Thymus (tissue), 11 donors: Measurements from ENCODE around the gene UNC5C. TPM values are rescaled to one million over a fixed set of nuclear protein-coding genes. Genes with fewer than 3 reads are reported as not detected.

Source experiments
- DNase-seq, 9 donors: peaks; one replicate each; pipeline ENCODE4 v3.0.0-alpha.2; 2013; ENCODE audit warnings: low spot score in 9 of 9, low read depth in 6 of 9, missing footprints in 1 of 9
- H3K27ac ChIP-seq, 2 donors: one replicate each; pipeline ENCODE4 v1.5.1; 2013; ENCODE audit warnings: control low read depth in 1 of 2, low read depth in 1 of 2, low read length in 1 of 2, mild to moderate bottlenecking in 1 of 2, moderate library complexity in 1 of 2
- H3K27me3 ChIP-seq, 2 donors: one replicate each; pipeline ENCODE4 v1.5.1; 2013; ENCODE audit warnings: low read length in 1 of 2; ENCODE audit not compliant: control insufficient read depth in 2 of 2, insufficient read depth in 1 of 2
- H3K36me3 ChIP-seq, 2 donors: one replicate each; pipeline ENCODE4 v1.5.1; 2013; ENCODE audit warnings: low read length in 1 of 2, mild to moderate bottlenecking in 1 of 2, moderate library complexity in 1 of 2; ENCODE audit not compliant: control insufficient read depth in 2 of 2, insufficient read depth in 2 of 2
- H3K4me1 ChIP-seq, 2 donors: one replicate each; pipeline ENCODE4 v1.5.1; 2013; ENCODE audit warnings: low read length in 2 of 2; ENCODE audit not compliant: control insufficient read depth in 2 of 2, insufficient read depth in 2 of 2
- H3K4me3 ChIP-seq, 2 donors: one replicate each; pipeline ENCODE4 v1.5.1; 2013; ENCODE audit warnings: low read length in 2 of 2, control low read depth in 1 of 2, mild to moderate bottlenecking in 1 of 2
- H3K9me3 ChIP-seq, 2 donors: one replicate each; pipeline ENCODE4 v1.5.1; 2013; ENCODE audit warnings: low read length in 1 of 2, mild to moderate bottlenecking in 1 of 2; ENCODE audit not compliant: control insufficient read depth in 2 of 2, insufficient read depth in 1 of 2
- WGBS: extraction: QIAGEN DNeasy Blood & Tissue Kit; methylation state at CpG from one replicate; pipeline ENCODE4 v1.1.7; 2013; 5-methylcytosine and 5-hydroxymethylcytosine counted together
- polyA plus RNA-seq: library from polyadenylated mRNA; stranded (reverse); fragments of 200-250 nt; gene quantifications from one replicate; pipeline ENCODE4 v1.2.3, GENCODE V29; 2013
- total RNA-seq: library from RNA; stranded (reverse); fragments of 120-200 nt; gene quantifications from one replicate; pipeline ENCODE4 v1.2.4, GENCODE V29; 2013
- donor health status: healthy.

The UNC5C gene
- total and polyA plus RNA-seq, 2 donors = 0.98 to 1.8 TPM

- whole genome bisulfite sequencing = 95% methylated on average over 8 of the region's 8 CpGs
- H3K27ac ChIP-seq = no peak overlapping the region
- no peaks in the 10 kb centered on the region for H3K27me3 ChIP-seq
- no peaks in the 10 kb centered on the region for H3K36me3 ChIP-seq
- no peak for DNase-seq
- H3K9me3 ChIP-seq = no peaks in the 10 kb centered on the region
- no peaks in the 10 kb centered on the region for H3K4me1 ChIP-seq
- no peak overlapping the region for H3K4me3 ChIP-seq
Observed at GRCh38 chr4:95255396-95256107, 293.2 kb downstream of the UNC5C start.

- H3K27ac ChIP-seq = no peak overlapping the region
- H3K4me1 ChIP-seq = no peaks in the 10 kb centered on the region
- no peaks in the 10 kb centered on the region for H3K27me3 ChIP-seq
- no peaks in the 10 kb centered on the region for H3K36me3 ChIP-seq
- 90% methylated on average over 2 of the region's 2 CpGs for WGBS
- no peak overlapping the region for H3K4me3 ChIP-seq
- H3K9me3 ChIP-seq = no peaks in the 10 kb centered on the region
- no peak for DNase-seq
Observed at GRCh38 chr4:95251568-95251967, 297.2 kb downstream of the UNC5C start.

GRCh38 chr4:95250544-95251137 is 298.1 kb downstream of the UNC5C start:
- Histone ChIP-seq H3K27ac (no peak overlapping the region), H3K9me3 (no peaks in the 10 kb centered on the region), H3K4me1 (no peaks in the 10 kb centered on the region), H3K27me3 (no peaks in the 10 kb centered on the region), H3K4me3 (no peak overlapping the region), H3K36me3 (no peaks in the 10 kb centered on the region)
- DNase-seq = peak in 1 of 9 donors; percentile 2
- WGBS = 95% methylated on average over 7 of the region's 7 CpGs

- no peaks in the 10 kb centered on the region for H3K9me3 ChIP-seq
- no peaks in the 10 kb centered on the region for H3K4me1 ChIP-seq
- no peaks in the 10 kb centered on the region for H3K27me3 ChIP-seq
- no peaks in the 10 kb centered on the region for H3K36me3 ChIP-seq
- no peak for DNase-seq
- WGBS = 96% methylated on average over 3 of the region's 3 CpGs
- H3K4me3 ChIP-seq = no peak overlapping the region
- H3K27ac ChIP-seq = no peak overlapping the region
Observed at GRCh38 chr4:95249426-95250021, 299.2 kb downstream of the UNC5C start.

GRCh38 chr4:95248720-95249425 is 299.9 kb downstream of the UNC5C start:
- no peaks in the 10 kb centered on the region for H3K9me3 ChIP-seq
- H3K27me3 ChIP-seq = no peaks in the 10 kb centered on the region
- no peaks in the 10 kb centered on the region for H3K4me1 ChIP-seq
- no peak for DNase-seq
- H3K27ac ChIP-seq = no peak overlapping the region
- H3K4me3 ChIP-seq = no peak overlapping the region
- no peaks in the 10 kb centered on the region for H3K36me3 ChIP-seq
- 88% methylated on average over 1 of the region's 1 CpG for WGBS

- no peak for DNase-seq
- 99% methylated on average over 1 of the region's 1 CpG for WGBS
Observed at GRCh38 chr4:95243892-95244291, 304.9 kb downstream of the UNC5C start.

GRCh38 chr4:95238554-95238953 is 310.2 kb downstream of the UNC5C start:
- Histone ChIP-seq H3K36me3 (no peaks in the 10 kb centered on the region), H3K9me3 (no peaks in the 10 kb centered on the region), H3K27ac (no peak overlapping the region), H3K27me3 (no peaks in the 10 kb centered on the region), H3K4me1 (no peaks in the 10 kb centered on the region), H3K4me3 (no peak overlapping the region)
- no peak for DNase-seq

More at GRCh38 chr4:95243892-95244291, 304.9 kb downstream of the UNC5C start:
- Histone ChIP-seq H3K27me3 (no peaks in the 10 kb centered on the region), H3K4me1 (no peaks in the 10 kb centered on the region), H3K36me3 (no peaks in the 10 kb centered on the region), H3K9me3 (no peaks in the 10 kb centered on the region), H3K4me3 (no peak overlapping the region), H3K27ac (no peak overlapping the region)

- H3K4me3 ChIP-seq = no peak overlapping the region
- H3K27ac ChIP-seq = no peak overlapping the region
- H3K36me3 ChIP-seq = no peaks in the 10 kb centered on the region
- no peaks in the 10 kb centered on the region for H3K4me1 ChIP-seq
- no peak for DNase-seq
- WGBS = 72% methylated on average over 7 of the region's 7 CpGs
- no peaks in the 10 kb centered on the region for H3K27me3 ChIP-seq
- H3K9me3 ChIP-seq = no peaks in the 10 kb centered on the region
Observed at GRCh38 chr4:95232358-95233156, 316.2 kb downstream of the UNC5C start.
